Lung (tissue), 12 donors: Measurements from ENCODE around the gene RAPGEF2. TPM values are rescaled to one million over a fixed set of nuclear protein-coding genes. Genes with fewer than 3 reads are reported as not detected.
A peak's percentile ranks its signal among the peaks of the same experiment; 100 is the strongest.

Source experiments
- ATAC-seq: fragments of 200-7000 bp; cut with Tn5 transposase; one replicate; pipeline ENCODE4 v1.9.1; 2020; ENCODE audit warnings: moderate number of reproducible peaks; ENCODE audit not compliant: insufficient read depth, low FRiP score
- DNase-seq, 3 donors: peaks; one replicate each; pipeline ENCODE4 v3.0.0-alpha.2; 2013 to 2017
- H3K27ac ChIP-seq, 2 donors: one replicate each; pipeline ENCODE4 v1.5.1; 2013; ENCODE audit warnings: mild to moderate bottlenecking in 2 of 2, moderate library complexity in 2 of 2, control low read depth in 1 of 2, inconsistent platforms in 1 of 2, low read depth in 1 of 2, low read length in 1 of 2
- H3K27me3 ChIP-seq, 3 donors: one replicate each; pipeline ENCODE4 v1.5.1; 2013; ENCODE audit warnings: low read length in 2 of 3; ENCODE audit not compliant: control insufficient read depth in 3 of 3, insufficient read depth in 3 of 3
- H3K36me3 ChIP-seq, 4 donors: one replicate each; pipeline ENCODE4 v1.5.1; 2013; ENCODE audit warnings: low read length in 4 of 4, mild to moderate bottlenecking in 1 of 4, moderate library complexity in 1 of 4; ENCODE audit not compliant: control insufficient read depth in 4 of 4, insufficient read depth in 4 of 4
- H3K4me1 ChIP-seq, 5 donors: one replicate each; pipeline ENCODE4 v1.5.1; 2013; ENCODE audit warnings: low read length in 5 of 5, mild to moderate bottlenecking in 2 of 5, moderate library complexity in 1 of 5; ENCODE audit not compliant: control insufficient read depth in 5 of 5, insufficient read depth in 5 of 5
- H3K4me3 ChIP-seq: one replicate; pipeline ENCODE4 v1.5.1; 2013; ENCODE audit warnings: mild to moderate bottlenecking, control low read depth, moderate library complexity
- H3K9ac ChIP-seq, 2 donors: one replicate each; pipeline ENCODE4 v1.5.1; 2013; ENCODE audit warnings: low read length in 2 of 2, control low read depth in 1 of 2; ENCODE audit not compliant: insufficient read depth in 1 of 2
- H3K9me3 ChIP-seq, 4 donors: one replicate each; pipeline ENCODE4 v1.5.1; 2013; ENCODE audit warnings: low read length in 3 of 4, mild to moderate bottlenecking in 1 of 4, moderate library complexity in 1 of 4; ENCODE audit not compliant: control insufficient read depth in 4 of 4, insufficient read depth in 3 of 4
- WGBS, 2 donors: extraction: QIAGEN DNeasy Blood & Tissue Kit; methylation state at CpG; one replicate each; pipeline ENCODE4 v1.1.7; 2013; 5-methylcytosine and 5-hydroxymethylcytosine counted together
- polyA plus RNA-seq, 2 donors: library from polyadenylated mRNA; stranded (reverse); fragments of 200-250 nt; gene quantifications; one replicate each; pipeline ENCODE4 v1.2.1, GENCODE V29; 2013
- total RNA-seq, 2 donors: library from RNA; depleted of rRNA in 1 of 2; stranded (reverse); fragments of >200 nt in 1 of 2; gene quantifications; one replicate each; pipeline ENCODE4 v1.2.1, GENCODE V29; 2014 to 2021
- TF ChIP-seq, protein P1 (sequence below): IDR thresholded peaks from 2 replicates; pipeline ENCODE4 v1.5.1; 2012; ENCODE audit warnings: mild to moderate bottlenecking; ENCODE audit errors: control extremely low read depth, extremely low read depth
- donor health status: control.
- donor health status: control.
- donor health status: Bipolar disorder and iron deficiency.
- donor health status: healthy.
- donor health status: DM: yes; HTN: yes; CAD: no.

RAPGEF2 gene
- total and polyA plus RNA-seq, 4 donors, result 8.6 to 88.7 (median 32.2) TPM

DNA sequence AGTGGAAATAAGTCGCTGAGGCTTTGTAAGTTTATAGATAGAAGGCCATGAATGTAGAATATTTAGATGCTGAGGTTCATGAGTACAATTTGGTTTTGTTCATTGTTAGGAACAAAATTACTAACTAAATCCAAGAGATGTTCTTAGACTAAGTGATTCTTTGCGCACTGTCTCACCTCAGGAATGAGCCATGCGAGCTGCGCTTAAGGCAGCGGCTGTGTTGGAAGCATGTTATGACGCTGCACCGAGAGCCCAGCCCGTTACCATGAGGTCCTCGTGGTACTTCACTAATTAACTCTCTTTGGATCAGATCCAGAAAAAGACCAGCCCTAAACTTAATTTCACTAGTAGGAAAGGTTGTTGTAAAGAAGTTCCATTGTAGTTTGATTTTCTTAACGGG, 166.2 kb downstream of the RAPGEF2 start:
- no peak for ATAC-seq
- H3K9ac ChIP-seq, result no peak overlapping the region
- DNase-seq, result no peak
- no peak overlapping the region for H3K4me3 ChIP-seq
- no peaks in the 10 kb centered on the region for H3K27me3 ChIP-seq
- TF ChIP-seq, protein P1, sequence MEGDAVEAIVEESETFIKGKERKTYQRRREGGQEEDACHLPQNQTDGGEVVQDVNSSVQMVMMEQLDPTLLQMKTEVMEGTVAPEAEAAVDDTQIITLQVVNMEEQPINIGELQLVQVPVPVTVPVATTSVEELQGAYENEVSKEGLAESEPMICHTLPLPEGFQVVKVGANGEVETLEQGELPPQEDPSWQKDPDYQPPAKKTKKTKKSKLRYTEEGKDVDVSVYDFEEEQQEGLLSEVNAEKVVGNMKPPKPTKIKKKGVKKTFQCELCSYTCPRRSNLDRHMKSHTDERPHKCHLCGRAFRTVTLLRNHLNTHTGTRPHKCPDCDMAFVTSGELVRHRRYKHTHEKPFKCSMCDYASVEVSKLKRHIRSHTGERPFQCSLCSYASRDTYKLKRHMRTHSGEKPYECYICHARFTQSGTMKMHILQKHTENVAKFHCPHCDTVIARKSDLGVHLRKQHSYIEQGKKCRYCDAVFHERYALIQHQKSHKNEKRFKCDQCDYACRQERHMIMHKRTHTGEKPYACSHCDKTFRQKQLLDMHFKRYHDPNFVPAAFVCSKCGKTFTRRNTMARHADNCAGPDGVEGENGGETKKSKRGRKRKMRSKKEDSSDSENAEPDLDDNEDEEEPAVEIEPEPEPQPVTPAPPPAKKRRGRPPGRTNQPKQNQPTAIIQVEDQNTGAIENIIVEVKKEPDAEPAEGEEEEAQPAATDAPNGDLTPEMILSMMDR, result no peak
- H3K36me3 ChIP-seq, result peaks cover 0 to 1% (median 0%) of the 10 kb centered on the region in 4 donors
- no peak overlapping the region for H3K27ac ChIP-seq
- H3K9me3 ChIP-seq, result no peaks in the 10 kb centered on the region
- peaks cover 5 to 51% (median 20%) of the 10 kb centered on the region in 5 donors for H3K4me1 ChIP-seq
- 97% methylated on average over 10 of the region's 10 CpGs for WGBS, 2 donors

DNA sequence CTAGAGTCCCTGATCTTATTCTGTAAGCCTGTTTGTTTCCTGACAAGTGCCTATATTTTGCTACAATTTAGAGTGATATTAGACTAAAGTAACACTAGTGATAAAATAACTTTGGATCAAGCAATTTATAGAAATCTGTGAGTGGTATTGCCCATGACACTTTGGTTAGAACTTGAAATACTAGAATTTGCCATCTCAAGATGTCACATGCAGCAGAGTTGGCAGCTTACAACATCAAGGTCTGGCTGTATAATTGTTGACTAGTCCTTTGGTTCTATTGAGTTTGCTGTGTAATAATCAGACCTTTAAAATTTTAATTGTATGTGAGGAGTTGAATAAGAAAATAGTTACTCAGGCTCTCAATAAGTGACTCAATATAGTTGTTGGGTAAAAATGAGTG, 167.1 kb downstream of the RAPGEF2 start:
- no peaks in the 10 kb centered on the region for H3K36me3 ChIP-seq
- peaks cover 5 to 50% (median 22%) of the 10 kb centered on the region in 5 donors for H3K4me1 ChIP-seq
- DNase-seq, result no peak

DNA sequence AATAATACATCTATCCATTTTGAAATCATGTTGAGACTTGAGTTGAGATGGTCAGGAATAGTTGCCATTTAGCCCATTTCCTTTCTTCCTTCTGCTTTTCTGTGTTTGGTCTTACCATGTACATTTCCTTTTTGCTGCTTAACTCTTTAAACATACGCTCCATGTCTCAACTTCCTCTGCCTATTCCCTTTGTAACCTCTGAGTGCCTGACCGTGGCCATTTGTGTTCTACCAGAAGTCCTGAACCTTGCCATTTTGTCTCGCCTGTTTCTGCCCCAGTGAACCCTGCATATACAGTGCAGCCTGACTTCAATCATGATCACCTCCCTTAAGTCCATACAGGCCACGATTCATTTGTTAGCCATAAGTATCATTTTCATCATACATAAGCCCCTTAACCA, 169.0 kb downstream of the RAPGEF2 start:
- WGBS, 2 donors, result 37 to 48% methylated on average over 4 of the region's 4 CpGs
- Histone ChIP-seq H3K4me3 (no peak overlapping the region), H3K4me1 (peaks cover 4 to 49% (median 19%) of the 10 kb centered on the region in 5 donors), H3K27ac (peak overlapping the region; percentile 37 to 60), H3K27me3 (no peaks in the 10 kb centered on the region), H3K9me3 (no peaks in the 10 kb centered on the region), H3K36me3 (no peaks in the 10 kb centered on the region), H3K9ac (no peak overlapping the region)
- TF ChIP-seq, protein P1, result no peak
- DNase-seq (peak in 2 of 3 donors; percentile 82 to 93), ATAC-seq (no peak)

More for the DNA sequence above, 167.1 kb downstream of the RAPGEF2 start:
- Histone ChIP-seq H3K27ac (peak overlapping the region in 1 of 2 donors; percentile 0), H3K9ac (no peak overlapping the region), H3K4me3 (no peak overlapping the region), H3K9me3 (no peaks in the 10 kb centered on the region), H3K27me3 (no peaks in the 10 kb centered on the region)
- TF ChIP-seq, protein P1, result no peak
- no peak for ATAC-seq
